Measurements from ENCODE around the gene KCNB1.

- TF ChIP-seq EZH2 (IDR thresholded peaks at IDR 0.05; ENCODE audit: insufficient read depth, poor library complexity, severe bottlenecking) (no peak), EZH2phosphoT487 (IDR thresholded peaks at IDR 0.05; ENCODE audit: insufficient read depth, low read depth) (no peak)
These were observed 47.0 kb upstream of the KCNB1 start for GRCh38 chr20:49529470-49529869.
